Muscle layer of duodenum (tissue), 2 donors: ENCODE data around the gene PEX5L.

Experiments used
- H3K27ac ChIP-seq: one replicate; pipeline ENCODE4 v1.7.0; 2013; ENCODE audit warnings: mild to moderate bottlenecking, low read length
- H3K27me3 ChIP-seq: one replicate; pipeline ENCODE4 v1.7.0; 2013; ENCODE audit warnings: low read depth, mild to moderate bottlenecking, control low read depth, low read length
- H3K36me3 ChIP-seq, 2 donors: one replicate each; pipeline ENCODE4 v1.7.0; 2013; ENCODE audit warnings: low read length in 2 of 2, control low read depth in 1 of 2, mild to moderate bottlenecking in 1 of 2; ENCODE audit not compliant: insufficient read depth in 2 of 2, control insufficient read depth in 1 of 2
- H3K4me1 ChIP-seq, 2 donors: one replicate each; pipeline ENCODE4 v1.7.0; 2013; ENCODE audit warnings: low read length in 2 of 2, mild to moderate bottlenecking in 2 of 2, control low read depth in 1 of 2, moderate library complexity in 1 of 2; ENCODE audit not compliant: insufficient read depth in 2 of 2, control insufficient read depth in 1 of 2
- H3K4me3 ChIP-seq, 2 donors: one replicate each; pipeline ENCODE4 v1.7.0; 2013; ENCODE audit warnings: low read length in 2 of 2, low read depth in 1 of 2, mild to moderate bottlenecking in 1 of 2
- H3K9me3 ChIP-seq, 2 donors: one replicate each; pipeline ENCODE4 v1.7.0; 2013; ENCODE audit warnings: low read length in 2 of 2, control low read depth in 1 of 2, mild to moderate bottlenecking in 1 of 2; ENCODE audit not compliant: control insufficient read depth in 1 of 2
- donor health status: healthy.

PEX5L gene

DNA sequence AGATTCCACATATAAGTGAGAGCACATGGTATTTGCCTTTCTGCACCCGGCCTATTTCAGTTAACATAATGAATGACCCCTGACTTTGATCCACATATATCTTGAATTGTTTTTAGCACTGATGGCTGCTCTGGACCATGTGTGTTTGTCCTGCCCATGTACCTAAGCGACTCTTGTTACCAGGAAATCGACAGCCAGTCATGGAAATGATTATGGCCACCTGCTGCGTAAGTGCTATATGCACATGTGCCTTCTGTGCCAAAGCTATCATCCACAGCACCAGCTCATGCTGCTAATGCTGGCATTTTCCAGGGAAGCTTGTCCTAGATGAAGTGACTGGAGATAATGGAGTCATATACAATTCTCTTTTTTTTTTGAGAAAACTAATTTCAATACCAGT, 103.7 kb downstream of the PEX5L start:
- Histone ChIP-seq H3K4me3 (no peak overlapping the region), H3K27ac (no peak overlapping the region), H3K27me3 (no peaks in the 10 kb centered on the region), H3K36me3 (no peaks in the 10 kb centered on the region), H3K9me3 (no peaks in the 10 kb centered on the region), H3K4me1 (no peaks in the 10 kb centered on the region)

DNA sequence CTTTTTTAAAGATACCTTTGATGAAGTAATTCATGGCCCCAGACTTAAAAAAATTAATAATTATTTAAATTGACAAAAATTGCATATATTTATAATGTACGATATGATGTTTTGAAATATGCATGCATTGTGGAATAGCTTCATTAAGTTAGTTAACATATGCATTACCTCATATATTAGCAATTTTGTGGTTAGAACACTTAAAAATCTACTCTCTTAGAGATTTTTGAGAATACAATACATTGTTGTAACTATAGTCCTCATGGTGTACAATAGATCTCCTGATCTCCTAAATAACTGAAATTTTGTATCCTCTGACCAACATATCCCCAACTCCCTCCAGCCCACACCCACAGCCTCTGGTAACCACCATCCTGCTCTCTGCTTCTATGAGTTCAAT, 104.1 kb downstream of the PEX5L start:
- no peaks in the 10 kb centered on the region for H3K27me3 ChIP-seq
- no peaks in the 10 kb centered on the region for H3K4me1 ChIP-seq
- H3K9me3 ChIP-seq: no peaks in the 10 kb centered on the region
- H3K4me3 ChIP-seq: no peak overlapping the region
- H3K36me3 ChIP-seq: no peaks in the 10 kb centered on the region
- H3K27ac ChIP-seq: no peak overlapping the region

DNA sequence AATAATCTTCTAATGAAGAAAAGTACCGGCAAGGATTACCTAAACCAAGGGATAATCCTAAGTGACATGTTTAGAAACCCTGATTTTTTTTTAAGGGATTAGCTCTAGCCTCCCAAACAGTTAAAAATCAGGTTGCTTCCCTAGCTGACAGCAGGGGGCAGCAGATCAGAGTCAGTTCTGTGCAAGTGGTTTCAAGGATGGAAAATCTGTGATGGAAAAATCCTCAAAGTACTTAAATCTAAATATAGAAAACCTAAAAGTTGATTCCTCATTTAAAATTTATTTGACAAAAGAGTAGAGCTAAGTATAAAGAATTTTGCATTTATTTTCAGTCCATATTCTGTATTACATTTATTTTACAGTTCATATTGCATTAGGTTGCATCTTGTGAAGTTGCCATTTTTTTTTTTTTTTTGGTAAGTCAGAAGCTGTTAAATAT, 107.6 kb downstream of the PEX5L start:
- Histone ChIP-seq H3K36me3 (no peaks in the 10 kb centered on the region), H3K27ac (no peak overlapping the region), H3K4me1 (no peaks in the 10 kb centered on the region), H3K9me3 (no peaks in the 10 kb centered on the region), H3K4me3 (no peak overlapping the region), H3K27me3 (no peaks in the 10 kb centered on the region)

DNA sequence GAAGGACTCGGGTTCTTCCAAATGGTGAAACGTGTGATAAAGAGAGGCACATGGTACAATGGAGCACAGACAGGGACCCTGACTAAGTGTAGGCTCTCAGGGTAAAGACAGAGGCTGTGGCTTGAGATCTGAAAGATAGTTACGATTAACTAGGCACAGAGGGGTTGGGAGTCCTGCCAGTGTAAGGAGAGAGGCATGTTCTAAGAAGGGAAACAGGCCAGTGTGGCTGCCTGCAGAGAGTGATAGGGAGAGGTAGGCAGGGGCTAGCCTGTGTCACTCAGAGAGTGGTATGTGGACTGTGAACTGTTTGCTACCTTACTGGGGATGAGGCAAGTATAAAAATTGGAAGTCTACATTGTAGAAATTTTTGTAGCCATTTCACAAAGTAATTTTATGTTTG, 109.5 kb downstream of the PEX5L start:
- H3K27me3 ChIP-seq: no peaks in the 10 kb centered on the region
- no peak overlapping the region for H3K4me3 ChIP-seq
- H3K27ac ChIP-seq: no peak overlapping the region
- H3K4me1 ChIP-seq: no peaks in the 10 kb centered on the region
- H3K36me3 ChIP-seq: no peaks in the 10 kb centered on the region
- no peaks in the 10 kb centered on the region for H3K9me3 ChIP-seq

DNA sequence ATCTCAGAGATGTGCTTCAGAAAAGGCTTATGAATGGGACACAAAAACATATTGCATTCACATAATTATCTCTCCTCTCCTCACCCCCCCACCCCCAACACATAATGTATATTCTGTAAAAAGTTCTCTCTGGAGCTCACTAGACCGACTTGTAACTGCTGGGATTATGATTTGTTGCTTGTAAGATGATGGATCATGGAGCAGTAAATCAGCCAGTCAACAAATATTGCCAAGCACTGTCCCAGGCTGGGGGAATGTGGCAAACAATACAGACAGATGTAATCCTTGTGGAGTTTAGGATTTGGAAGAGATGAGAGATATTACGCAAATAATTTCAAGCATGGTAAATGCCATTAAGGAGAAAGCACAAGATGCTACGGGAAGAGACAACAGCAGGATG, 114.8 kb downstream of the PEX5L start:
- Histone ChIP-seq H3K4me1 (no peaks in the 10 kb centered on the region), H3K36me3 (no peaks in the 10 kb centered on the region), H3K4me3 (no peak overlapping the region), H3K27me3 (no peaks in the 10 kb centered on the region), H3K27ac (no peak overlapping the region), H3K9me3 (no peaks in the 10 kb centered on the region)

DNA sequence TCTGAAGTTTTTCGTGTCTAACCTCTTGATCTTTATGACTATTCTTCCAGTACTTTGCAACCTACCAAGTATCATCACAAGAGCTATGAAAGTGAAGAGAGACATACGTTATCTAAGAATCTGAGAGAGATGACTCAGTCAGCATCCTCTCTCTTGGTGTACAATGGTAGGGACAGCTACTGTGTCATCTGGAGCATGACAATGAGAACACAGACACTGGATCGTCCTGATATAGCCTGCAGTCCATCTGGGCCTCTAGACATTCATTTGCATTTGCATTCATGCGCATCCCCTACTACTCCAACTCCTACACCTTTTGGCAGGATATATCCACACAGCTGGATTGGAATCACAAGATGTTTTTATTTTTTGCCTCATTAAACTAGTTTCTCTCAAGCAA, 115.2 kb downstream of the PEX5L start:
- no peaks in the 10 kb centered on the region for H3K27me3 ChIP-seq
- H3K9me3 ChIP-seq: no peaks in the 10 kb centered on the region
- H3K27ac ChIP-seq: no peak overlapping the region
- H3K4me1 ChIP-seq: no peaks in the 10 kb centered on the region
- H3K4me3 ChIP-seq: no peak overlapping the region
- no peaks in the 10 kb centered on the region for H3K36me3 ChIP-seq

DNA sequence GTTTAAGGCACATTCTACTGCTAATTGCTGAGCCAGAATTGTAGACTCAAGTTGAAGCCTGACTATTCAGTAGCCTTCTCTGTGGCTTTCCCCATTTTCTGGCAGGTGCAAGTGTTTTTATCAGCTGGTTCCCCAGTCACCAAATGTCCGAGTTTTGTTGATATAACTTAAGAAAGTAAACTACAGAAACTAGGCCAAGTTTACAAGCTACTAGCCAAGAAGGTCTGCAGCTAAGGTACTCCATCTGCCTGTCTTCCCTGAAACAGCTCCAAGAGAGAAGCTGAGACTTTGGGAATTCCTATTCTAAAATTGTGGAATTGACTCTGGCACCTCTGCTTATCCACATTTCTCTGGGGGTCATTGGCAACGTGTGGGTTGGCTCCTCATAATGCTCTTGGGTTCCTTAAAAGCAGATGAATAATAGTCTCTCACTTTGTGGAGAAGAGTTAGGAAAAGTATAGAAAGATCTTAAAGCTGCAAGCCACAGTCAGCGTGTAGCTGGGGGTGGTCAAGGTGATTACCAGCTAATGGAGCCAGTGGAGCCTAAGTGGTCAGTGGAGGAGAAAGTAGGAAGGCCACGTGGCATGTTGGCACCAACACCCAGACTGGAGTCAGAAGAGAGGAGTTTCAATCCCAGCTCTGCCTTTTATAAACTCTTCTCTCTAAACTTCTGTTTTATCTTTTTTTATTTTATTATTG, 128.8 kb downstream of the PEX5L start:
- Histone ChIP-seq H3K4me1 (no peaks in the 10 kb centered on the region), H3K9me3 (peaks cover 0 to 3% of the 10 kb centered on the region in 2 donors), H3K4me3 (no peak overlapping the region), H3K27ac (no peak overlapping the region), H3K27me3 (no peaks in the 10 kb centered on the region), H3K36me3 (no peaks in the 10 kb centered on the region)

DNA sequence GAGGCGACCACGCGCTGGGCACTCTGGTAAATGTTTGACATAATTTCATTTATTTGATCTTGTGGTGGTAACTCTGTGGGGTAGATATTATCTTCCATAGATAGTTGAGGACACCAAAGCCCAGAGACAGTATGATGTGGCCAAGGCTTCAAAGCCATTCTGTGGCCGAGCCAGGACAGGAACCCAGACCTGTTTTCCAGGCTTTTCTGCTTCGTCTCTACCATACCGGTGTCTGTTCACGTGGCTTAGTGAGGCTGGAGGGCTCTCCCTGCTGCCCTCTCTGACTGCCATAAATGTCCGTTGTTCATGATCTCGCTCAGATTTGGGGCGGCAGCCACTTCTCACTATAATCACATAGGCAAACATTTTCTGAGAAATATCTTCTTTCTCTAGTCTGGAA, 134.7 kb downstream of the PEX5L start:
- no peak overlapping the region for H3K4me3 ChIP-seq
- H3K27me3 ChIP-seq: no peaks in the 10 kb centered on the region
- H3K36me3 ChIP-seq: no peaks in the 10 kb centered on the region
- no peaks in the 10 kb centered on the region for H3K9me3 ChIP-seq
- H3K27ac ChIP-seq: no peak overlapping the region
- H3K4me1 ChIP-seq: no peaks in the 10 kb centered on the region

DNA sequence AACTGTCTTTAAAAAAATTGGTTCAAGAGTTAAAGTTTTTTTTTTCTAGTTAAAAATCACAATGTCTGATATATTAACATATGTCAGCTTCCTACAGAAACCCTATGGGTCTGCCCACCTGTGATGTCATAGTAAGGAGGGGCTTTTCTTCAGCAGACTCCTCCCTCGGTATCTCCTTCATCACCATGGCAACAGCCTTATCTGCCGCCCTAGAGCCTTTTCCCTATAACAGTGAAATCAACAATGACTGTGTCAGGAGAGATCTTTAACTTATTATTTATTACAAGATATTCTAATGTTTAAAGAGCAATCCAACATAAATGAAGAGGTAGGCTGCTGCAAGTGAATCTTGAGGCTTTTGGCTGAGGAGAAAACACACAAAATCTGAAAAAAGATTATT, 138.7 kb downstream of the PEX5L start:
- Histone ChIP-seq H3K4me1 (no peaks in the 10 kb centered on the region), H3K4me3 (no peak overlapping the region), H3K27ac (no peak overlapping the region), H3K27me3 (no peaks in the 10 kb centered on the region), H3K9me3 (no peaks in the 10 kb centered on the region), H3K36me3 (no peaks in the 10 kb centered on the region)

DNA sequence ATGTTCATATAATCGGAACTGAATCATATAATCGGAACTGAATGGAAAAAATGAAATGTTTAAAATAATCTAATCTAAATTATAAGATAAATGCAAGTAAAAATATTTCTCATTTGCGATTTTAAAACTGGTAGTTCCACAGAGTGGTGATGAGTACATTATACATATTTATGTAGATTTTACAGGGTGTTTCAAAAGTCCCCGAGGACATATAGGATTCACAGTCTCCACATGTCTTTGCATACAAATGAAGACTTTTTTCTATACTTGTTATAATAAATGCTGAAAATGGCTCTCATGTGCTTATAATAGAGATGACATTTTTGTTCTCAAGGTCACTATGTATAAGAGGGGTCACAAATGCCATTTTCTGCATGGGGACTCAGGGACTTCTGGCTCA, 139.5 kb downstream of the PEX5L start:
- no peak overlapping the region for H3K27ac ChIP-seq
- no peaks in the 10 kb centered on the region for H3K4me1 ChIP-seq
- H3K27me3 ChIP-seq: no peaks in the 10 kb centered on the region
- H3K36me3 ChIP-seq: no peaks in the 10 kb centered on the region
- H3K4me3 ChIP-seq: no peak overlapping the region
- no peaks in the 10 kb centered on the region for H3K9me3 ChIP-seq

DNA sequence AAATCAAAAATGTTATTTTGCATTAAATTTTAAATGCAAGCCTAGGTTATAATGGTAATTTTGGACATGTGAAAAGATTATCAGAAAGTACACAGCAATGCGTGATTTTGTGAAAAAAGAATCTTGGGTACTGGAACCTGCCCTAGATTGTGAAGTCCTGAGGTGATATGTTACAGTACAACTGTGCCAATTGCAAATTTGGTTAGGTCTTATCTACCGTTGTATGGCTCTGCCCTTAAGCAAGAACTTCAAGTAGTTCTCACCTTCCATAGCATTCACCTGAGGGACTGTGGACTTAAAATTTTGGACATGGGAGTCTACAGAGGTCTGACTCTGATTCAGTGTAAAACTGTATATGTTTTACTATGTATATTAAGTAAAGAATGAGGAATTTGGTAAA, 140.2 kb downstream of the PEX5L start:
- no peaks in the 10 kb centered on the region for H3K36me3 ChIP-seq
- no peak overlapping the region for H3K27ac ChIP-seq
- H3K27me3 ChIP-seq: no peaks in the 10 kb centered on the region
- H3K4me3 ChIP-seq: no peak overlapping the region
- H3K9me3 ChIP-seq: no peaks in the 10 kb centered on the region
- no peaks in the 10 kb centered on the region for H3K4me1 ChIP-seq

DNA sequence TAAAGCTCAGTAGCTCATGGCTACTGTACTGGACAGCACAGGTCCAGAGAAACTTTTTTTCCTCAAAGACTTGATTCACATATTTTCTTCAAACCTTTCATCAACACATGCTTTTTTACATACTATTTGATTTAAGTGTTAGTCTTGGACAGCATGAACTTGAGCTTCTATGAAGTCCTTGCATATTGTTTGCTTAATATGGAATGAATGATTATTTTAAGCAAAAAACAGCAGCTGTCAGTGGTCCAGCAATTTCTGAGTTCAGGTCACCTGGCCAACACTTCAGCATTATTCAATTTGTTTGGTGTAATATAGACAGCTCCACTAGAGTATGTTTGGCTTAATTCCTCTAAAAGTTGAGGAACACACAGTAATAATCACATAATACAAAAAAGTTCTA, 141.4 kb downstream of the PEX5L start:
- Histone ChIP-seq H3K4me3 (no peak overlapping the region), H3K36me3 (no peaks in the 10 kb centered on the region), H3K9me3 (no peaks in the 10 kb centered on the region), H3K4me1 (no peaks in the 10 kb centered on the region), H3K27me3 (no peaks in the 10 kb centered on the region), H3K27ac (no peak overlapping the region)
